Activated T-cell treated with anti-CD3 and anti-CD28 coated beads, Interleukin-2, amount 50 U/mL, for 72 hours (primary cell): ENCODE results near the gene SNX8. TPM values are rescaled to one million over a fixed set of nuclear protein-coding genes. Genes with fewer than 3 reads are reported as not detected.

Experiments
- ATAC-seq, 2 donors: fragments of 150-1000 bp; cut with Tn5 transposase; replicated peaks in 1 of 2; 2 replicates each; pipeline ENCODE4 v1.10.0; 2021; ENCODE audit warnings: moderate library complexity in 2 of 2, mild to moderate bottlenecking in 1 of 2
- DNase-seq, 2 donors: peaks; one replicate each; pipeline ENCODE4 v3.0.0; 2021 to 2022; ENCODE audit warnings: mixed read lengths in 1 of 2
- H3K27ac Mint-ChIP-seq: one replicate; pipeline ENCODE4 v1.8.0; 2022; ENCODE audit warnings: mild to moderate bottlenecking, moderate library complexity, mixed read lengths
- H3K27me3 Mint-ChIP-seq: one replicate; pipeline ENCODE4 v1.8.0; 2022; ENCODE audit warnings: low read depth, mixed read lengths
- H3K36me3 Mint-ChIP-seq, 2 donors: one replicate each; pipeline ENCODE4 v1.8.0; 2022; ENCODE audit warnings: mixed read lengths in 2 of 2, mild to moderate bottlenecking in 1 of 2; ENCODE audit not compliant: insufficient read depth in 2 of 2
- H3K4me1 Mint-ChIP-seq: one replicate; pipeline ENCODE4 v1.8.0; 2022; ENCODE audit warnings: low read depth, mixed read lengths
- H3K4me3 Mint-ChIP-seq, 2 donors: one replicate each; pipeline ENCODE4 v1.8.0; 2022; ENCODE audit warnings: mild to moderate bottlenecking in 2 of 2, mixed read lengths in 2 of 2, moderate library complexity in 2 of 2
- H3K9me3 Mint-ChIP-seq, 2 donors: one replicate each; pipeline ENCODE4 v1.8.0; 2022; ENCODE audit warnings: mixed read lengths in 2 of 2
- total RNA-seq, 2 donors: library from RNA; stranded (reverse); gene quantifications; one replicate each; pipeline ENCODE4 v1.2.3, GENCODE V29; 2022

SNX8 gene
- total RNA-seq, 2 donors from 2014 or later = 25.5 to 31.2 TPM

DNA sequence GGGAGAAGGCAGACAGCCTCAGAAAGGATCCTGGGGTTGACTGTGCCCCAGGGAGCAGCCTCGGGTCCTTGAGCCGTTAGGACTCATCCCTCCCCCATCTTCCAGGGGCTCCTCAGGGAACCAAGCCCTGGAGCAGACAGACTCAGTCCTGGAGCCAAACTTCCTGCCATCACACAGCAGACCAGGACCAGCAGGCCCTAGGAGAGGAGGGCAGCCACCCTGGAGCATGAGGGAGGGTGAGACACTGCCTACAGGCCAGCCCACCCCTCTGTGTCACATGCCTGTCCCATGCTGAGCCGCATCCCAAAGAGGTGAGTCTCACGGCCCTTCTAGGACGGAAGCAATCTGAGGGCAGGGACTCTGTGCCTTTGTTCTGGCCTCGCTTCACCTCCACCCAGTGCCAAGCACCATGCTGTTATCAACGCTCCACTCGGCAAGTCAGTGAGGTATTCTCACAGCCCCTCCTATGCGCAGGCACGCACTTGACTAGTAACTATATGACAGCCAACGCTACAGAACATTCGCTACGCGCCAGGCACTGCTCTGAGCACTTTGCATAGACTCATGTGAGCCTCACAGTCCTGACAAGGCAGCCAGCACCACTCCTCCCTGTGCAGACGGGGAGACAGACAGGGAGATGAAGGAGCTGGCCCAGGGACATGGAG is 100.6 kb downstream of the SNX8 start:
- Mint-ChIP-seq H3K9me3 (no peaks in the 10 kb centered on the region), H3K27ac (no peak overlapping the region), H3K4me1 (peaks cover 5% of the 10 kb centered on the region), H3K4me3 (no peak overlapping the region), H3K27me3 (no peaks in the 10 kb centered on the region), H3K36me3 (peaks cover 7% of the 10 kb centered on the region in 2 donors)
- DNase-seq (no peak), ATAC-seq (no peak)

DNA sequence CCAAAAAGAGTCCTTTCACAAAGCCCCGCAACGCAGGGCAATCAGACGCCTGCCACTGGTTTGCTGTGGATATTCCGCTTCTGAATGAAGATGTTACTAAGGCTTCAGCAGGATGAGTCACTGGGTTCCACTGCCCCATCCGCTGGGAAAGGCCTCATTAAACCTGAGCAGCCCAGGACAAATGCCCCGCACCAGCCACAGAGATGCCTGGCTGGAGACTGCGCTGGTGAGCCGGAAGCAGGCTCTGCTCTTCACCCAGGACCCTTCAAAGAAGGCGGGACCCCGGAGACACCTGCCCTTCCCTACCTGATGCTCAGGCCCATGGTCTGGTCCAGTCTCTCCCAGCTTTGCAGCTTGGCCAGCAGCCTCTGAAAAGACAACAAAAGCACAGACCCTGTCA is 101.3 kb downstream of the SNX8 start:
- no peaks in the 10 kb centered on the region for H3K9me3 Mint-ChIP-seq
- no peak for ATAC-seq
- DNase-seq = no peak
- H3K4me1 Mint-ChIP-seq = peaks cover 5% of the 10 kb centered on the region
- H3K27me3 Mint-ChIP-seq = no peaks in the 10 kb centered on the region
- H3K27ac Mint-ChIP-seq = no peak overlapping the region
- no peak overlapping the region for H3K4me3 Mint-ChIP-seq
- peaks cover 7 to 10% of the 10 kb centered on the region in 2 donors for H3K36me3 Mint-ChIP-seq

DNA sequence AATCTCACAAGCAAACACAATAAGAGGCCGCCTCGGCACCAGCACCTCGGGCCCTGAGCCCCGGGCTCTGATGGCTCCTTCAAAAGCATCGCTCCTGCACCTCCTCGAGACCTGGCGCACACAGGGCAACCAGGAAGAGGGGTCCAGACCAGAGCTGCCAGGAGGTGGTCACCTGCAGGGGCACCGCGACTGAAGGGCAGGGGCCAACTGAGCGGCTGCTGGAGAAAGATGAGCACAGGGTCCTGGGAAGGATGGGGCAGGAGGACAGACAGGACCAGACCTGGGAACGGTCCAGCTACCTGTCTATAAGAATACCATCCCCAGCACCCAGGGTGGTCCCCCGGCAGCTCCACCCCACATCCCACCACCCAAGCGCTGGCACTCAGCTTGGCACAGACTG is 102.3 kb downstream of the SNX8 start:
- Mint-ChIP-seq H3K4me1 (peaks cover 5% of the 10 kb centered on the region), H3K27me3 (no peaks in the 10 kb centered on the region), H3K27ac (no peak overlapping the region), H3K4me3 (no peak overlapping the region), H3K9me3 (no peaks in the 10 kb centered on the region), H3K36me3 (peaks cover 4 to 12% of the 10 kb centered on the region in 2 donors)
- DNase-seq (no peak), ATAC-seq (no peak)

DNA sequence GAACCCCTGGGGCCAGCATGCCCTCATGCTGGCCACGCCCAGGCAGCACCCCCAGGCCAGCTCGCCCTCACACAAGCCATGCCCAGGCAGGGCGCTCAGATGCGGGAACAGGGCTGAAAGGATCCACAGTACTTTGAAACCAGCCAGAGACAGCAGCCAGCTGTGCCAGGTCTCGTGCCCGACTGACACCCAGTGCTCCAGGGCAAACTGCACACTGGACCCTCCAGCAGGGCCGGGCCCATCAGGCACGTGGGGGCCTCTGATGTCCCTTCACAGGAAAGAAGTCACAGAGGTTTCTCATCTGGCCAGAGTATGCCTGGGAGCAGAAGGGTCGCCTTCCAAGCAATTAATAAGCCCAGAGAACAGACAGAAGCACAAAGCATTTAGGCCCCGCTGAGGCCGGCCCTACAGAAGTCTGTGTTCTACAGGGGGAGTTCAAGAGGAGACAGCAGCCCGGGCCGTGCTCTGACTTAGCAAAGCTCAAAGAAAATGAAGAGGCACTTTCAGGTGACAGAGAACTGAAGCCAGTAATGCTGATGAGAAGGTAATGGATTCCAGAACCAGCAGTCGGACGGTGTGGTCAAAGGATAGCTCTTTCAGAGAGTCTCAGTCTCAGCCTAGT is 102.9 kb downstream of the SNX8 start:
- Mint-ChIP-seq H3K9me3 (no peaks in the 10 kb centered on the region), H3K27me3 (no peaks in the 10 kb centered on the region), H3K27ac (no peak overlapping the region), H3K4me3 (no peak overlapping the region), H3K36me3 (peaks cover 4 to 12% of the 10 kb centered on the region in 2 donors), H3K4me1 (peaks cover 5% of the 10 kb centered on the region)
- ATAC-seq = no peak
- no peak for DNase-seq

DNA sequence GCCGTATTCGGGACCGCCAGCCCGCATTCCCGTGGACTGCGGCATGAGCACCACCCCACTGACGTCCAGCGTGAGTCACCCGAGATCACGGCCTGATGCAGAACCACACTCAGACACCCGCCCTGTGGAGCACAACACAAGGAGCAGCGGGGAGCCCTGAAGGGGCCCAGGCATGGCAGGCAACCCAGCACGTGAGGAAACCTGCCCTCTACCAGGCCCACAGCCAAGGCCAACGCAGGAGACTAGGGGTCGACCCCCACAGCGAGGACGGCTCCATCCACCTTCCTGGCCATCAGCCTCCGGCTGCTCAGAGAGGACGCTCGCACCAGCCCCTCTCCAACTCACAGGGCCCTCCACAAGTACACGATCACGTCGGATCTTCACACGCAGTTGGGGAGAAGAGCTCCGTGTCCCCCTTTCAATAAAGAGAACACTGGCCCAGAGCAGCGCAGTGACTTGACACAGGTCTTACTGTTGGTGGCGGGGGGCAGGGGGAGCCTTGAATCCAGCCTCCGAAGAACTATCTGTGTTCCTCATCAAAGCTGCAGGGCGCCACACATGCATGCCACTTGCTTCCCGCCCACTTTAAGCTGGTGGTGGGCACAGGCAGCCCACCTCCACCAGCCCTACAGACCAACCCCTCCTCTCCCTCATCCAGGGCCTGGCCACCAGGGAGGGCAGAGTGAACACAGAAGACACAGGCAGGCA is 103.5 kb downstream of the SNX8 start:
- no peaks in the 10 kb centered on the region for H3K27me3 Mint-ChIP-seq
- no peaks in the 10 kb centered on the region for H3K9me3 Mint-ChIP-seq
- peaks cover 4 to 12% of the 10 kb centered on the region in 2 donors for H3K36me3 Mint-ChIP-seq
- ATAC-seq (no peak), DNase-seq (no peak)
- no peak overlapping the region for H3K4me3 Mint-ChIP-seq
- H3K27ac Mint-ChIP-seq = no peak overlapping the region
- H3K4me1 Mint-ChIP-seq = peaks cover 5% of the 10 kb centered on the region

DNA sequence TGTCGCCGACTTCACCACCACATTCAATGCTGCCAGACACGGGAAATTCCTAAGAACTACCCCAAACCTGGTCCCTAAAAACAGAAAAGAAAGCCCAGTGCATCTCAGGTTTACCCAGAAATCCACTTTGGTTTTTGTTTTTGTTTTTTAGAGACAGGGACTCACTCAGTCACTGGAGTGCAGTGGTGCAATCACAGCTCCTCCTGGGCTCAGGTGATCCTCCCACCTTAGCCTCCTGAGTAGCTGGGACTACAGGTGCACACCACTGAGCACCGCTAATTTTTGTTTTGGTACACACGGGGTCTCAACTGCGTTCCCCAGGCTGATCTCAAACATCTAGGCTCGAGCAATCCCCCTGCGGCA is 104.3 kb downstream of the SNX8 start:
- H3K4me3 Mint-ChIP-seq = no peak overlapping the region
- ATAC-seq (peak in 1 of 2 donors; percentile 6), DNase-seq (no peak)
- H3K27me3 Mint-ChIP-seq = no peaks in the 10 kb centered on the region
- H3K4me1 Mint-ChIP-seq = peaks cover 5% of the 10 kb centered on the region
- no peaks in the 10 kb centered on the region for H3K9me3 Mint-ChIP-seq
- H3K27ac Mint-ChIP-seq = no peak overlapping the region
- peaks cover 4 to 12% of the 10 kb centered on the region in 2 donors for H3K36me3 Mint-ChIP-seq

DNA sequence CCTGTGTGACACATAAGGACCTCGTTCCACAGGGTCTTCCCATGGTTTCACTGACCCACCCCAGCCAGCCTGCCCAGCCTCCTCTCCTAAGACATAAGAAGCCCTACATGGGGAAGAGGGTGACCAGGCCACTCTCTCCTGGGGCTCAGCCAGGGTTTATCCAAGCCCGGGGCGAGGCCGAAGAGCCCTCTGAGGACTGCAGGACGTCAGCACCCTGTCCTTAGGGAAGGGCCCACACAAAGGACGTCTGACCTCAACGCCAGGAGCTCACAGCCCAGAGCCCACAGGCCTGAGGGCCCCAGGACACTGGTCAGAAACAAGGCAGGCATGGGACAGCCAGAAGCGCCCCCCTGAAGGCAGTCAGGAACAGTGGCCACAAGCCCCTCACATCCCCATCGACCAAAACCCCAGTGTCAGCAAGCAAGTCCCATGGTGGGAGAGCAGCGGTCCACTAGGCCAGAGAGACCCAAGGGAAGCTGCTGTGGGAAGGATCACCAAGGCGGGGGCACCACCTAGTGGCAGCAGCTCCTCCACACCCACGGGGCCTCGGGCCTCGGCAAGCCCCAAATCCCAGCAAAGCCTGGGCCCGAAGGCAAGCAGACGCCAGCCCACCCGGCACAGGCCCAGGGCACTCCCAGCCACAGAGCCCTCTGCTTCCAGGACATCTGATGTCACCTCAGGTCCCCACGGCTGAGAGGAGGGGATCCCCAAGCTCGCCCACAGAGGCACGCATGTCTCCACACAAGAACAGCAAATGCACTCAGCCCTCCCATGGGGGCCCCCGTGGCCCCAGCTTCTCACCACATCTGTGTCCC is 104.9 kb downstream of the SNX8 start:
- Mint-ChIP-seq H3K4me3 (no peak overlapping the region), H3K36me3 (peaks cover 4 to 12% of the 10 kb centered on the region in 2 donors), H3K27ac (no peak overlapping the region), H3K27me3 (no peaks in the 10 kb centered on the region), H3K9me3 (no peaks in the 10 kb centered on the region), H3K4me1 (peaks cover 5% of the 10 kb centered on the region)
- peak; percentile 50 to 59 for ATAC-seq
- peak; percentile 50 to 57 for DNase-seq

DNA sequence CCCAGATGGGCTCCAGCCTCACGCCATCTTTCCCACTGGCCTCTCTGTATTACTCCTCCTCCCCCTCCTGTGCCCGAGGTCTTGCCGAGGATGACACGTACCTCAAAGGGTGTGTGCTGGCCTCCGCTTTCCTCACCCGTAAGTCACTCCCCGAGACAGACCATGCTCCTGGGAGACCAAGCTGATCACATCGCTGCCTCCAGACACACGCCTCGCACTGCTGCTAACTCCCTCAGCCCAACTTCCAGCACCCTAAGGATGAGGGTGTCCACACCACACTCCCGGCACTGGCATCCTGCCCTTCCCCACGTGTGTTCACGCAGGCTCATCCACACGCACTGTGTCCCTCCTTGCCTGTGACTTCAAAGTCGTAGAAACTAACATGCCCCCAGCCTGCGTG is 105.5 kb downstream of the SNX8 start:
- Mint-ChIP-seq H3K9me3 (no peaks in the 10 kb centered on the region), H3K4me3 (no peak overlapping the region), H3K27me3 (no peaks in the 10 kb centered on the region), H3K27ac (no peak overlapping the region), H3K4me1 (peaks cover 5% of the 10 kb centered on the region), H3K36me3 (peaks cover 4 to 12% of the 10 kb centered on the region in 2 donors)
- ATAC-seq = no peak
- DNase-seq = no peak

DNA sequence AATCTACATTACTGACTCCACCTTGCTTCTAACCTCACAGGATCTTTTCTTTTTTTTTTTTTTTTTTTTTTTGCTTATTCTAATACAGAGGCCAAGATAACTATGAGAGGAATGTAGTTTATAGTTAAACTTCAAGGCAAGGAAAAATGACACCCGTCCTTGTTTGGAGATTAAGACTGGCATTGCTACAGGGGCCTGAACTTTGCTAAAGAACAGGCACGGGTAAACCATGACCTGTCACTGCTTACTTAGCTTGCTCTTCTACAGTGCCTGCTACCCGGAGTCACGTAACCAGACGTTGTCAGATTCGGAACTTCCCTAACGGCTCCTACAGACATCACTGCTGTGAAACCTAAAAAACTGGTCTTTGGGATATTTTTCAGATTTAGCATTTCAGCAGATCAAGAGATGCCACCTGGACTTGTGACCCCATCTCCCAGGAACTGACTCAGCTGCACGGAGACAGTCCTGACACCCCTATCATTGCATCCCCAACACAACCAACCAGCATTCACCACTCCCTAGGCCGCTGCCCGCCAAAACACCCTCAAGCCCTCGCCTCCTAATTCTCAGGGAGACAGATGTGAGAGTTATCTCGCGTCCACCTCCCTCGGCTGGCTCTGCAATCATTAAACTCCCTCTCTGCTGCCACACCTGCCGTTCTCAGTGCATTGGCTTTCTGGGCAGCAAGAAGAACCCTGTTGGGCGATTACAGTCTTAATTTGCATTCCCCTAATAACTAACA is 109.0 kb downstream of the SNX8 start:
- Mint-ChIP-seq H3K27me3 (no peaks in the 10 kb centered on the region), H3K27ac (no peak overlapping the region), H3K4me3 (no peak overlapping the region), H3K9me3 (no peaks in the 10 kb centered on the region), H3K36me3 (peaks cover 2 to 4% of the 10 kb centered on the region in 2 donors), H3K4me1 (peaks cover 5% of the 10 kb centered on the region)
- DNase-seq (no peak), ATAC-seq (no peak)

DNA sequence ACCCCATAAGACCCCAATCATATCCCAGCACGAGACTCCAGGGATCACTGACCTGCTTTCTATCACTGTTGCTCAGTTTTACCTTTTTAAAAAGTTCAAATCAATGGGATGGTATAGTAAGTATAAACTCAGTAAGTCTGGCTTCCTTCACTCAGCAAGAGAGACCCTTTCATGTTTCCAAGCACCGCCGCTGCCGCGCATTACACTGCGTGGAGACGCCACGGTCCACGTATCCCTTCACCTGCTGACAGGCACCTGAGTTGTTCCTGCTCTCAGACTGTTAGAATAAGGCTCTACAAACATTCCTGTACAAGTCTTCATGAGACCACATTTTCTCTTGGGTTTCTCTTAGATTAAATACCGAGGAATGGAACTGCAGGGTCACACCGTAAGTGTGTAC is 109.8 kb downstream of the SNX8 start:
- no peaks in the 10 kb centered on the region for H3K27me3 Mint-ChIP-seq
- no peaks in the 10 kb centered on the region for H3K4me1 Mint-ChIP-seq
- peaks cover 2 to 6% of the 10 kb centered on the region in 2 donors for H3K36me3 Mint-ChIP-seq
- H3K9me3 Mint-ChIP-seq = no peaks in the 10 kb centered on the region
- no peak overlapping the region for H3K27ac Mint-ChIP-seq
- ATAC-seq = no peak
- no peak for DNase-seq
- no peak overlapping the region for H3K4me3 Mint-ChIP-seq

DNA sequence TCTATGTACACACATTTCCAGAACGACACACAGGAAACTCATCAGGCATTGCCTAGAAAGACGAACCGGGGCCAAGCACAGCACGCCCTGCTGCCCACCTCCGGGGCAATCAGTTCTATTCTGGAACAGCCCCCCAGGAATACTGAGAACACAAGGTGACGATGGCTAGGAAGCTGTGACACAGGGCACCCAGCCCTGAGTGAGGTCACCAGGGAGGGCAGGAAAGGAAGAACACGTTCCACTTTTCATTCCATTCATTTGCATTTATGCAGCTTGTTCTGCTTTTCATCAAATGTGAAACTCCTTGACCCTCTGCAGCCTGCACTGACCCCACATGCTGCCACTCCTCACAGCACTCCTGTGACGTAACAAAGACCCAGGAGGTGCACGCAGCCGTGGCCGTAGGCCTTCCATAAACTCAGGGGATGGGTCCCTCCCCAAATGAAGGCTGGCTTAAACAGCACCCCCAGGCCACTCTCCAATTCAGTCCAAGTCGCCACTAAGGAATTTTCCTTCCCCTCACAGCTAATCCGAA is 110.4 kb downstream of the SNX8 start:
- no peak for DNase-seq
- no peaks in the 10 kb centered on the region for H3K9me3 Mint-ChIP-seq
- no peak overlapping the region for H3K27ac Mint-ChIP-seq
- ATAC-seq = no peak
- H3K36me3 Mint-ChIP-seq = peaks cover under 1 to 8% of the 10 kb centered on the region in 2 donors
- no peaks in the 10 kb centered on the region for H3K27me3 Mint-ChIP-seq
- H3K4me3 Mint-ChIP-seq = no peak overlapping the region
- no peaks in the 10 kb centered on the region for H3K4me1 Mint-ChIP-seq
